Stimulated activated CD4-positive, alpha-beta T cell treated with anti-CD3 and anti-CD28 coated beads, Interleukin-15, amount 100 ng/mL, for 48 hours (primary cell): ENCODE measurements around the gene TUBGCP3.

Experiments used
- DNase-seq, 2 donors: peaks; one replicate each; pipeline ENCODE4 v3.0.0-alpha.2; 2020; ENCODE audit warnings: low read depth in 2 of 2

TUBGCP3 gene

GRCh38 chr13:112483299-112483698, 104.7 kb downstream of the TUBGCP3 start:
- no peak for DNase-seq

- no peak for DNase-seq
Observed at GRCh38 chr13:112481458-112481857, 106.5 kb downstream of the TUBGCP3 start.

DNA sequence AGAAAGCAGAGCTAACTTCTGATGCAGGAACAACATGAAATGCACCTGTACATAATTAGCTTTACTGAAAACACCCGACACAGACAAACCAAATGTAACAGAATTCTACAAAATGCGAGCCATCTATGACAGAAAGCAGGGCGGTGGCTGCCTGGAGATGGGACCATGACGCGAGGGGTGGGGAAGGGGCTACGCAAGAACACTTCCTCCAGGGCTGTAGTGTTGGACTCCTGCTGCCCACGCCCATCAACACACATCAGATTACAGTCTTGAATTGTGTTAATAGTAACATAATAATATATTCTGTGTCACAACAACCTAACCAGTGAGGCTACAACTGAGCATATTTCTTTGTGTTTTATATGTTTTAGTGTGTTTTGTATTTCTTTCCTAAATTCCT, 108.6 kb downstream of the TUBGCP3 start:
- no peak for DNase-seq

DNA sequence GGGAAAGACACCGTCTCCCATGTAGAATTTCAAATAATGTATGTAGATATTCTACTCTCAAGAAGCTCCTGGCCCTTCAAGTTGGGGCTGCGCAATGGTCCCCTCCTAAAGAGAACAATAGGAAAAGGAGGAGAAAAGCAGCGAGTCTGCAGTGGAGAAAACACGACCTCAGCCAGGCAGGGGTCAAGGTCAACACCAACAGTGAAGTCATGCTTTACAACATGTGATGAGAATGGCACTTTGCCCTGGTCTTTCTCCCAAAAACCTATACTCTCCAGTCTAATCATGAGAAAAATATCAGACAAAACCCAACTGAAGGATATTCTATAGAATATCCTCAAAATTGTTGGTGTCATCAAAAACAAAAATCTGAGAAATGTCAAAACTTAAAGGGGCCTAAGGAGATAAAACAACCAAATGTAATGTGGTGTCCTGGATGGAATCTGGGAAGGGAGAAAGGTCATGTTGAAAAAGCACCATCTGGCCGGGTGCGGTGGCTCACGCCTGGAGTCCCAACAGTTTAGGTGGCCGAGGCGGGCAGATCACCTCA, 110.8 kb downstream of the TUBGCP3 start:
- no peak for DNase-seq

GRCh38 chr13:112475889-112476288, 112.1 kb downstream of the TUBGCP3 start:
- DNase-seq, result no peak

- no peak for DNase-seq
Observed at GRCh38 chr13:112474869-112475268, 113.1 kb downstream of the TUBGCP3 start.

DNA sequence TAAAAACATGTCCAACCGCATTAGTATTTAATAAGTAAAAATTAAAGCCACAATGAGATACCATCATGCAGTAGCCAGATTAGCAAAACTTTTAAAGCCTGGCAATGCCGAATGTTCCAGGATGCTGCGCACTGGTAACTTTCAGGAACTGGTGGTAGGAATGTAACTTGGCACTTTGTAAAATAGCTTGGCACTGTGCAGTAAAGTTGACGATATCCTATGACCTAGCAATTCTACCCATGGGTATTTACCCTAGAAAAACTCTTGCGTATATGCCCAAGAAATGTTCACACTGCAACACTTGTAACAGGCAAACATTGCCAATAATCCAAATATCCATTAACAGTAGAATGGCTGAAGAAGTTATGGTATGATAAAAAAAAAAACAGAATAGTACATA, 114.1 kb downstream of the TUBGCP3 start:
- DNase-seq, result no peak

DNA sequence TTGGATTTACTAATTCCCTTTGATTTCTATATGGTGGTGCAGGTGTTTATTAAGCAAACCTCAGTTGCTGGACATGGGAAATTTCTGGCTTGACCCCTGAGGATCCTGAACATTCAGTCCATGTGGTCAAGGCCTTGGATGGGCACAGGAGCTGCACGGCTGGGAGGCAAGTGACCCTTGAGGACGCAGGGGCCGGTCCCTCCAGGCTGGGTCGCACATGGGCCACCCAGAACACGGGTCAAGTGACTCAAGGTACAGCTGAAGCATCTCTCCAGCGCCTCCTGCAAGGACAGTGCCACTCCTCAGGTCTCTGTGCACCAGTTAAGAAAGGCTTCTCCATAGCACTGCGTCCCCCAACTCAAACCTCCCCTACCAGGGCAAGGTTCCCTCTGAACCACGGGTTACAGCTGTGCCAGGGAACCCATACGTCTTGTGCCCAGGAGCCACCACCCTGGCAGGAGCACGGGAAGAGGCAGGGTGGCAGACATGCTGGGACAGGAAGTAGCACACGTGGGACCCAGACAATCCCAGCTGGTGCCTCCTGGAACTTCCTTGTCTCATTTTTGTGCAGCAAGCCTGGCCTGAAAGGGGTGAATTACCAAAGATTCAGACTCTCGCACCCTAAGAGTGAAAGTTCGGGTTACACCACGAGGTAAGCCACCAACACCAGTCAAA, 118.7 kb downstream of the TUBGCP3 start:
- DNase-seq, result no peak

GRCh38 chr13:112468069-112468468, 119.9 kb downstream of the TUBGCP3 start:
- no peak for DNase-seq

- no peak for DNase-seq
Observed at GRCh38 chr13:112467236-112467635, 120.7 kb downstream of the TUBGCP3 start.

GRCh38 chr13:112466132-112467058, 121.6 kb downstream of the TUBGCP3 start:
- no peak for DNase-seq

GRCh38 chr13:112465251-112466131, 122.5 kb downstream of the TUBGCP3 start:
- DNase-seq, result no peak

DNA sequence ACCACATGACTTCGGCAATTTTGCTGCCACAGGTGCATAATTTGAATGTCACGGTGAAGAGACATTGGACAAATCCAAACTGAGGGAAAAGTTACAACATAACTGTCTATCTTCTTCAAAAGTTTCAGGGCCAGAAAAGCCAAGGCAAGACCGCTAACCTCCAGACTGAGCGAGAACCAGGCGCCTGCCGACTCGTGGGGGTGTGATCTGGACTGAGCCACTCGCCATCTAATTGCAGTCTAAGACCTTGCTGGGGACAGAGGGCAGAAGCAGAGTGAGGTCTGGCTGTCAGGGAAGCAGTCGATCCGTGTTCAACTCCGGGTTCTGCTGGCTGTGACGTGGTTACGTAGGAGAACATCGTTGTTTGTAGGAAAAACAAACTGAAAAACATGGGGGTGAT, 123.2 kb downstream of the TUBGCP3 start:
- no peak for DNase-seq

DNA sequence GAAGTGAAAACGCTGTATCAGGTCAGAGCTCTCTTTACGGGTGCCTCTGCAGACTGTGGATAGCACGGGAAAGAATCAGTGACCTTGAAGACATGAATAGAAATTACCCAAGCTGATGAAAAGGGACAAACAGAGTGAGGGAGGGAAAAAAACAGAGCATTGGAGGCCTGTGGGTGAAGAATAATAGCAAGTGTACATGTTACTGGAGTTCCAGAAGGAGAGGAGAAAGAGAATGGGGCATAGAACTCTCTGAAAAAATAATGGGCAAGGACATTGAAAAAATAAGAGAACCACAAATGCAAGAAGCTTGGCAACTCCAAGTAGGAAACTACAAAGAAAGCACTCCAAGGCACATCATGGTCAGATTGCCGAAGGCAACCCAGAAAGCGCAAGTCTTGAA, 125.5 kb downstream of the TUBGCP3 start:
- no peak for DNase-seq

DNA sequence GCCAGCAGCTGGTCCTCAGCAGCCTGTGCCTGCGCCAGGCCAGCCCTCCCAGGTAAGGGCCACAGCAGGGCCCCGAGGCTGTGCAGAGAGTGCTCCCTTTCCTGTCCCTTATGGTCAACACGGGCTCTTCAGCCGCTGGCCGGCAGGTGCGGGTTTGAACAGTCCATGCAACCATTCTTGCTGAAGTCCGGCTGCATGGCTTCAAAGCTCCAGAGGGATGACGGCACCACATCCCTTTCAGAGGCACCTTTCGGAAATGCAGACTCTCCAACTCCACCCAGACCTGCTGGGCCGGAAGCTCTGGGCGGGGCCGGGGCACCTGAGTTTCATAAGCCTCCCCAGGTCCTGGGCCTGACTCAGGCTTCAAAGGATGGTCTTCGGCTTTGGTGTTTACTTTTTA, 130.5 kb downstream of the TUBGCP3 start:
- no peak for DNase-seq

DNA sequence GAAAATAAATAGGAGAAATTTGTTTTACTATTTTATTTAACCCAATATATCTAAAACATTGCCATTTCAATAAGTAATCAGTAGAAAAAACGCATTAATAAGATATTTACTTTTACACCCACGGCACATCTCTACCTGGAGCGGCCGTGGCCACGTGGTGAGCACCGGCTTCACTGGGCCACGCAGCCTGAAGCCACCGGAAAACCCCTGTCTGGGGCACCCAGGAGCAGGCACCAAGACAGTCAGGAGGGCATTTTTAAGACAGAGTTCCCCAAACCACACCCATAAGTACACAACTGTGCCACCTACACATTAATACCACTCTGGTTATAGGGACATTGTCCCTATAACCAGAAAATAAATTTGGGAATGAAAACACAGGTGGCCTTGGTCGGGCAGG, 130.9 kb downstream of the TUBGCP3 start:
- no peak for DNase-seq

- no peak for DNase-seq
Observed at GRCh38 chr13:112456138-112457056, 131.6 kb downstream of the TUBGCP3 start.

DNA sequence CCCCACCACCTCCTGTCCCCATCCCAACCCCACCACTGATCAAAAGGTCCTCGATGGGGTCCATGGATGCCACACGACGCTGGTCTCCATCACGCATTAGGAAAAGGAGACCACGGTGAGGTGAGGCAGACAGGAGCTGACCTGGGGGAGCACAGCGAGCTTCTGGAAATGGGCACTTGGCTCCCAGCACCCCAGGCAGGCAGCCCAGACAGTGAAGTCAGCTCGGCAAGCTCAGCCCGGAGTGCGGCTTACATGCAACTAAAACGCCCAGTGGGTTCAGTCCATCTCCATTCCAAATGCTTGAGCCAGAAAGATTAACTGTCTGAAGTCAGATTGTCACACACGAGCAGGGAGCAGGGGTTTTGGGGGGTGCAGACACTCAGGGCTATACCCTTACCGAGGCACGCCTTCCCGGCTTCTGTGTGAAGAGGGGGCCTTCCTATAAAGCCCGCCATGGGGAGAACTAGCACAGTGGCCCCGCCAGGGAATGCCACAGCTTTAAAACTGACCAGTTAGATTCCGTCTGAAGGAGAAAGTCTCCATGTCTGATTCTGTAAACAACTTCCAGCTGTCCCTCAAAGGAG, 132.4 kb downstream of the TUBGCP3 start:
- no peak for DNase-seq

GRCh38 chr13:112454648-112455334, 133.2 kb downstream of the TUBGCP3 start:
- DNase-seq, result no peak
